GM18858 (cell line): Measurements from ENCODE around the gene MRPL3.

Experiments used
- ATAC-seq: cut with Tn5 transposase; IDR thresholded peaks from one replicate; pipeline ENCODE4 v1.9.1; 2021; ENCODE audit not compliant: unreplicated experiment

MRPL3 gene

DNA sequence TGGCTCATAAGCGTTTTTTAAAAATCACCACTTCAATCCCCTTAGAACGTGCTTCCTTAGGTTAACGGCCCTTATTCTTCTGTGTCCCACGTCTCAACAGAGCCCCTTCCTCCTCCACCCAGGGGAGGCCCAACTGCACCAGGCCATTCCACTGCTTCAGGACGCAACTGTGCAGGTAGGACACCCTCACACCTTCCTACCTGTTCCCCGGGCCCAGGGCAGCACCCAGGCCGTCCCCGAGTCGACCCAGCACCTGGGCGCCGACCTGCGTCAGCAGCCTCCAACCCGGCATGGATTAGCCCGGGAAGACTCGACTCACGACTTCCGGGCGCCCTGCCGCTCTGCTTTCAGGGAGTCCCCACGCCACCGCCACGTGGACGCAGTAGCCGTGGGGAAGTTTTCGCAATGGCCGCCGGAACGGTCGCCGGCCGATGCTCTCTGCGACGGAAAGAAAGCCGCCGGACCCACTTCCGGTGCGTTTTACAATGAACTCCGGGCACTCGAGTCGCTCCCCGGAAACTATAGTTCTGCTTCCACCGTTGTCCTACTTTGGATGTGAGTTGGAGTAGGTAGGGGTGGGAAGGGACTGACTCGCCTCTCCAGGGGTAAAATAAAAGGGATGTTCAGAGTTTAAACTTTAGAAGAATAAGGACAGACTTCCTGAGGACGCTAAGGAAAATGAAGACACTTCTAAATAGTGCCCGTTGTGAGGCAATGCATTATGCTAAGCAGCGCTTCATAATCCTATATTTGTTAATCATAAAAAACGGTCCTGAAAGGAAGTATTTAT, at the start of gene MRPL3:
Gene MRPL3 (minus strand): TSS at position 442 of the 790 bp plus-strand sequence. CDS start 150 bp downstream, at position 292.
- peak; percentile 89 for ATAC-seq

DNA sequence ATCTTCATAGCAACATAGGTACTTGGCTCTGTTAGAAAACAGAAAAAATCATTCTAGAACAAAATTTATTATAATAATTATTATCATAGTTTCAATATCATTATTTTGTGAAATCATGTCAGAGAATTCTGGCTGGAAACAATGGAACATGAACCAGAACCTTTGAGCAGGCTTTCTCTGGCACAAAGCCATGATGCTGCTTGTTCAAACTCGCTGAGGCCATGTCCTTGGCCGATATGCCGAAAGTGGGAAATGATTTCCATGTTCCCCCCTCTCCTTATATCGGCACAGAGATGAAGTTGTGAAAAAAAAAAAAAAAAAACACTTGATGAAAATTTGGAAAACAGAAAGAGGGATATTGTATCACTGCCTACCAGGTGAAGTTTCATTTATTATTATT, 49.0 kb upstream of the MRPL3 start:
- no peak for ATAC-seq

DNA sequence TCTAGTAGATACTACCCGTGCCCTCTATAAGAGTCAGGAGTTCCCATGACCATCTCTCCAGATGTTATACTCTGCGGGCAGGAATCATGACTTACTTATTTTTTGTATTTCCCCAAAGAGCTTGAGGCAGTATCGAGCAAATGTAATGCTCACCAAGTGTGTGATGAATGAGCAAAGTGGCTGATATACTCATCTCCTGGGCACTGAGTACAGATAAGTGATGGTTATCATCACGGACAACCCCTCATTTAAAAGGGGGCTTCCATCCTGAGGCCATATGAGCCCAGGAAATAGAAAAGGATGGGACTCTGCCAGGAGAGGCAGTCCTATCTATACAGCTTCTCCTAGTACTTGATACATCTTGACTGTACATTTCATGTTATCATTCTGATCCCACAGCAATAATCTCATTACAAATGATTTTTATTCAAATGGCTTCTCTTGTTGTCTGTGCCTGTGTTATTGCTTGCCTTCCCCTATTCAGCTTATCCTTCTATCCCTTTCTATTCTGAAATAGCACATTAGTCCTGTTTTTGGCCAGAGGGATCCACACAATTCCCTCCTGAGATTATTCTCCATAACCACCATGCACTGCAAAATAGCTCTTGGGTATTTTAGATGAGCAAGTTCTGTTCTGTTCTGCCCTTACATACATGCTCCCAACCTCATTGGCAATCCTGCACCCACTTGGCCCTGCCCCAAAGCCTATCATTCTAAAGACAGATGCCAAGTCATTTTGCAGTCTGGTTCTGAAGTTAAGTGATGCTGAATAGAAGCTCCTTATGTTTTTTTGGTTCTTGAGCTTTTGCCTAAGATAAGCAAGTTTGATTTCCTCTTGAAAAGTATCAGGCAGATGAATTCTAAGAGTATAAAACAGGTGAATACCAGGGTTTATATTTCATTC, 48.0 kb upstream of the MRPL3 start:
- ATAC-seq: no peak

DNA sequence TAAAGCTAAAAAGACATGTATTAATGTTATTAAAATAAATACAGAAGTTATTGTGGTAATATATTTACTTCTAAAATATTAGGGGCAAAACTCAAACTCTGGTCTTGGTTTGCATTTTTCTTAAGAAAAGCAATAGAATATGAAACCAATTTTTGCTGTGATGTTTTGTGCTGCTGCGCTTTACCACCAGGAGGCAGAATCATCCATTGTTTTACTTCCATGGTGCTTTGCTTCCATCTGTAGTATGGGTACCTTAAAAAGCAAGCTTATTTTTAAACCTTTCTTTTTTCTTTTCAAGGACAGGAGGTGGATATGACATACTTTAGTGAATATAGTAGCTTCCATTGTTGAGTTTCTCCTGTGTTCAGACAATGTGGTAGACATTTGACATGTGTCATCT, 46.6 kb upstream of the MRPL3 start:
- no peak for ATAC-seq

DNA sequence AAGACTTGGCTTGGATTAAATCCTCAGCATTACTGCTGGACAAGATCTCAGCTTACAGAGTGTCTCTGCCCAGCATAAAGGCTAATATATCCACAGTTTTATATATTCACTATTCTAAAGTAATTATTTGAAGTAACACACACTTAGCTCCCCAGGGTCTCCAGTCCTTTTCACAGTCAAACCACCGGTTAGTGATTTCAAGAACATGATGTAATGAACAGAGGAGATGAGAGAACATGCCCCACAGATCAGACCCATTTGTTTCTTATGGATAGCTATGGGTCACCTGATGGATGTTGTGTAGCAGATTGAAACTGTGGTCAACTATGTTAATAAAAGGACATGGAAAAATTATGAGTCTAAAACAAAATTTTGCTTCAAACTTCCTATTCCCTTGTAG, 44.8 kb upstream of the MRPL3 start:
- no peak for ATAC-seq

DNA sequence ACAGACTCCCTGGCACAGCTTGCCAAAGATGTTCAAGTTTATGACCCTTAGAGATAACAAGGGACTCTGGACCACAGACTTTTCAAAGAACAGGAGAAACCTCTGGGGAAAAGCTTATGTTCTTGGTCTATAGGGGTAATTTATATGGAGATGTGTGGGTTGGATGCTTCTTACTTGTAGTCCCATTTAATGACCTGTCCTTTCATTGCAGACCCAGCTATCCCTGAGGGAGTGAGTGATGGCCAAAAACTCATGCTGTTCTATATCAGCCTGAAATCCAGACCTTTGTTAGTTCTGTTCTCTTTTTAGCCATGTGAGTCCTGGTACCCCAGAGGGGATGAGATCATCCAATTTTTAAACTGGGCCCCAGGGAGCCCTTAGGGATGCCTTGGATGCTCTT, 43.7 kb upstream of the MRPL3 start:
- no peak for ATAC-seq

DNA sequence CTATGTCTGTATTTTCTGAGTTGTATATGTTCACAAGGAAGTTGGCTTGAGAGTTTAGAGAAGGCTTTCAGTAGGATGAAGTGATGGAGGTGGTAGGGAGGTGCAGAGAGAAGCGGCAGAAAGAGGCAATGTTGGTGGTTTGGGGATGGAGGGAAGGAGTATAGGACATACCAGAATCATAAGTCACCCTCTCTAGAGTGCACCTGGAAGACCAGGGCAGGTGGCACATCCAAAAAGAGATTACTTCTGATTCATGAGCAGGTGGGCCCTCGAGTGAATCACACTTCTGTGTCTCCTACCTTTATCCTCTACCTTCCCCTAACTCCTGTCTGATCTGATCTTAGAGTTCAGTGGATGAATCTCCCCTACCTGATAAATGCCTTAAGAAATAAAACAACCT, 41.8 kb upstream of the MRPL3 start:
- no peak for ATAC-seq

DNA sequence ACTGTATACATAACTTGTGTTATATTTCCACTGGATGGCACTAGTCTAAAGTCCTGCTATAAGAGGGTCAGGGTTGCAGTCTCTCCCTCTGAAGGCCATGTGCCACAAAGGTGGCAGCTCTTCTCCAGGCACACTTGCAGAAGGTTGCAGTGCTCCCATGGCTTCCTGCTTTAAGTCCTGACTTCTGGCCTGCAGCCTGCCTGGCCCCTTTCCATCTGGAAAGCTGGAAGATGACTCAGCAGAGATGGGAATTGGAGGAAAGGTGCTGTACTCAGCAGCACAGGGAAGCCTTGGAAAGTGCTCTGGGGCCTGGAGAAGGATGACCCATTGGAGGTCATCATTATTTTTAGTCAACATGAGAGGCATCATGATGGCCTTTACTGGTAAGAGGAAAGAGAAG, 40.9 kb upstream of the MRPL3 start:
- ATAC-seq: no peak

DNA sequence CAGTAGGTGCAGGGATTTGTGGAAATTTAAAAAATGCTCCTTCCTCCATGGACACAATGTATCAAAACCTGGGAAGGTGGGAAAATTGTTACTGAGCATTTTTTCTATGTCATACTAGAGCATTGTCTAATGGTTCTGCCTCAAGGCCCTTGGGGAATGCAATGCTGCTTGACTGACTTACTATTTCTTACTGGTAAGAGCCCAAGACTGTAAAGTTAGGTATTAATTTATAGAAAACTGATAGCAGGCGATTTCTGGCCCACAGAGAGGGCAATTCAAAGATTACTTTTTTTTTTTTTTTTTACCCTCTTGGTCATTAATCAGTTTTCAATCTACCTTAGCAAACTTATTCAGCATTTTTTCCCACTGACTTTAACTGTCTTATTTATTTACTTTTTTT, 38.5 kb upstream of the MRPL3 start:
- no peak for ATAC-seq

DNA sequence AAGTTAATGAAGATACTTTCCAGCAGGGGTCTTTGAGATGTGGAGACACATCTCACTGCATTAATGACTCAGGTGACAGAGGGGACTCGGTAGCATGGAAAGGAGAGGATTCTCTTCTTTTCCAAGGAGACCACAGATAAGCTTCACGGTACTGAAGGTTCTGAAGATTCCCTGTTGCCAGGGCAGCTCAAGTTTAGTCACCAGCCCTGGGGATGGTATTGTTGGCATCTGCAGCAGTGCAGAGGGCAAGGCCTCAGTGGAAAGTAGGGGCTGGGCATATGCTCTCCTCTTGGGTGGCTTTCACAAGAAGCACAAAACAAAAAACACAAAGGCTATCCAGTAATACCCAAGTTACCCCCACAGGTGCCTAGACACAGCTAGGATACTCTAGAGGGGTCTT, 38.0 kb upstream of the MRPL3 start:
- ATAC-seq: no peak

DNA sequence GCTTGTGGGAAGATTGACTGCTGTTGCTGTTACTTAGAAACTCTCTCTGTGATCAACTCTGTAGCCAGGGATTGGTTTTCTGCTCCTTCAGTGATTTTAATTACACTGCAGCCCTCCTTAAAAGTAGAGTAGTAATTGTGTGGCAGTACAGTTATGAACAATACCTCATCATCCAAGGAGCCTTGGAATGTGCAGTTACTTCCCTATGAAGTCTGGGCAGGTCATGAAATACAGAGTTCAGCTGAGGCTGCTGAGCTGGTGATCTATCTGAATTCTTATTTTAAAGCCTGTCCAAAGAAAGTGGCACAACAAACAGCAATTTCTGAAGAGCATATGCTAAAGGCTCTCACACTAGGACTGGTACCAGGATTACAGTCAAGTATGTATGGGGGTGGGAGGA, 37.4 kb upstream of the MRPL3 start:
- ATAC-seq: no peak

DNA sequence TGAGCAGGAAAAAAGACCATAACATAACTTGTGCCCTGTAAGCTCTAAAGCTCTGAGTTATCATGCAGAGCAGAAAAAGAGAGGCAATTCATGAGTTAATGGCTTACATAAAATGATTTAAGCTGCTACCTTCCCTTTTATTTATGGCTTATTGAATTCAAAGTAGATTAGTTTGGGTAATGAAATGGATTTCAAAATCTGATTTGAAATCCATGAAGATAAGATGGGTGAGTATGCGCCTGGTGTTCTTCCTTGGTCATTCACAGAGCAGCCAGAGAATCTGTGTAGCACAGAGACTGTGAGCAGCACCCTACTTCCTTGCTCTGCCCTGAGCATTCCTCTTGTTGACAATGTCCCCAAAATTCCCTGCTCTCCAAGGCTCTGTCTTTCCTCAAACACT, 36.2 kb upstream of the MRPL3 start:
- no peak for ATAC-seq

DNA sequence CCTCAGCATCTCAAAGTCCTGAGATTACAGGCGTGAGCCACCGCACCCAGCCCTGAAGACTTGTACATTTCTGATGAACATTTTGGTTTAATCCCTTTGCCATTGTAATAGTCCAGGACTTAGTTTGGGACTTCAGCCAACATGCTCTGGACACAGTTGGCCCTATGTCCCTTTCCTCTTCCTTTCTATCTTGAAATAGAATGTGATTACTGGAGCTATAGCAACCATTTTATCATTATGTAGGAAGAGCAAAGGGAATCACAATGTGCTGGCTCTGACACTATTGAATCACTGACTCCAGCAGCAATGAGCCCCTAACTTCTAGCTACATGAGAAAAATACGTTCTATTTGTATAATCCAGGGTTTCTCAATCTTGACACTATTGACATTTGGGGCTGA, 34.8 kb upstream of the MRPL3 start:
- ATAC-seq: no peak

DNA sequence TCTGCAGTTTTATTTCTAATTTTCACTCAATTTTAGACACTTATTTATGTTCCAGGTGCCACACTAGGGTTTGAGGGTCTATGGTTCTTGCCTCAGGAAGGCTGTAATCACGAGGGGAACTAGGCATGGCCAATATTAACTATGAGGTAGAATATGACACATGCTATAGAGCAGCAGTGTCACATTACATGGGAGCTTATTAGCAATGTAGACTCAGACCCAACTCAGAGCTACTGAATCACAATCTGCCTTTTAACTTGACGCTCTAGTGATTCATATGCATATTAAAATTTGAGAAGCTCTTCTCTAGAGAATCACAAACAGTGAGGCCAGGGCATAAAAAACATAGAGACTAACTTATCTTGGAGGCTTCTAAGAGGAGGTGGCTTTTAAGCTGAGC, 32.8 kb upstream of the MRPL3 start:
- no peak for ATAC-seq

DNA sequence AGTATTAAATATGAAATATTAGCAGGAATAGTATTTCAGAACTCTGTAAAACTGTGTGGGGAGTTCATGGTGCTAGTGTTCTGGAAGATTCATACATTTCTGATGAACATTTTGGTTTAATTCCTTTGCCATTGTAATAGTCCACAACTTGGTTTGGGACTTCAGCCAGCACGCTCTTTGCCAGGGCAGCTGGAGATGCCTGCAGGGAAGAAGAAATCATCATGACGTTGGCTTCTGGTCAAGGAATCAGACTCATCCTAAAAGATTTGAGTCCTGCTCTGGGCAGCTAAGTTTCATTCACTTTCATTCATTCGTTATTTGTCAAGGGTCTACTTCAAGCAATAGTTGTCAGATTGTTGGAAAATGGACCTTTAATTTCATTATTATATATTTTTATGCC, 32.4 kb upstream of the MRPL3 start:
- no peak for ATAC-seq

DNA sequence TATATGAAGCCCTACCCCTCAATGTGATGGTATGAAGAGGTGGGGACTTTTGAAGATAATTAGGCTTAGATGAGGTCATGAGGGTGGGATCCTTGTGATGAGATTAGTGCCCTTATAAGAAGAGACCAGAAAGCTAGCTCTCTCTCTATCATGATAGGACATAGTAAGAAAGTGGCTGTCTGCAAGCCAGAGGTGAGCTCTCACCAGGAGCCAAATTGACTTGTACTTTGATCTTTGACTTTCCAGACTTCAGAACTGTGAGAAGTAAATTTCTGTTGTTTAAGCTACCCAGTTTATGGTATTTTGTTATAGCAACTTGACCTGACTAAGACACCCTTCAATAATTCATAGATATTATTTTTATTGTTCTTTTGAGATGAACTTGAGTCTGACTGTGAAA, 29.9 kb upstream of the MRPL3 start:
- no peak for ATAC-seq

DNA sequence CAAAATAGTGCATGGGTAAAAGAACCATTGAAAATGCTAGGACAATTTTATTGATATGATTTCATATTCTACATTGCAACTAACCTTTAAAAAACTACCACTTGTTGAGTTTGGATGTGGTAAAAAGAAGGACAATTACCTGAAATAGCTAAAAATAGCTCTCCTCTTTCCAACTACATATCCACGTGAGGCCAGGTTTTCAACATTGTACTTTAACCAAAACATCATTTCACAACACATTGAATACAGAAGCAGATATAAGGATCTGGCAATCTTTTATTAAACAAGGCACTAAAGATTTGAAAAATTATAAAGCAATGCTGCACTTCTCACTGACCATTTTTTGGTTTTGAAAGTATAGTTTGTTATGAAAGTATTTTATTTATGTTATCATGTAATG, 28.1 kb upstream of the MRPL3 start:
- no peak for ATAC-seq

DNA sequence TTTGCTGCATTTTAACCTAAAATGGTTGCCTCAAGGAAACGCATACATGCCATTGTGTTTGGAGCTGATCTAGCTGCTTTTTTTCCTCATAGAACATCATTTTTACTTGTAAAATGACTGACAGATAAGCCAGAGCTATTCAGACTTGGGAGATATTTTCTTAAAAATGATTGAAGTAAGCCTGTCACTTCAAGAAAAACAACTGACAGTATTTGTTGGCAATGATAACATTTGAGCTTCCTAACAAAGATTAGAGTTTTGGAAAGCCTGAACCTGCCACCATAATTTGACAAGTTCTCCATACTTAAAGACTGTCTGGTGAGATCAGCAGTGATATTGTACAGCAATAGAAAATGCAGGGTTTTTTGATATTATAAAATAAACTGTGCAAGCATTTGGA, 27.6 kb upstream of the MRPL3 start:
- ATAC-seq: no peak

DNA sequence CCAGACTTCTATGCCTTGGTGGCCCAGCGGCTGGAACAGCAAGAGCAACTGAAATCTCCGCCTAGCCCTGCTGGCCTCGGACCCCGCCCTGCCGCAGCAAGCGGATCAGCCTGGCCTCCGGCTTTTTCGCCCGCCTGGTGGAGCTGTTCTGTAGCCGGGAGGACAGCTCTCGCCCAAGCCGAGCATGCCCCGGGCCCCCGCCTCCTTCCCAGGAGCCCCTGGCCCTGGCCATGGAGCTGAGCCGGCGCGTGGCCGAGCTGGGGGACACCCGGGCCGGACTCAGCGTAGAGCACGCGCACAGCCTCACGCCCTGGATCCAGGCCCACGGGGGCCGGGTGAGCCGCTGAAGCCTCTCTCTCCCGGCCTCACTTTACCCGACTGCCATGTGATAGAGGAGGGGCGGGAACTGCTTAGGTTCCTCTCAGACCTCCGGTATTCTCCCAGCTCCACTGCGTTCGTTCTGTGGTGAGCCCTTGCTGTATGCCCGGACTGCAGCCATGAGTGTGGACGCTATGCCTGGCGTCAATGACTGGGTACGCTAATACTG, 24.1 kb upstream of the MRPL3 start:
- ATAC-seq: no peak

DNA sequence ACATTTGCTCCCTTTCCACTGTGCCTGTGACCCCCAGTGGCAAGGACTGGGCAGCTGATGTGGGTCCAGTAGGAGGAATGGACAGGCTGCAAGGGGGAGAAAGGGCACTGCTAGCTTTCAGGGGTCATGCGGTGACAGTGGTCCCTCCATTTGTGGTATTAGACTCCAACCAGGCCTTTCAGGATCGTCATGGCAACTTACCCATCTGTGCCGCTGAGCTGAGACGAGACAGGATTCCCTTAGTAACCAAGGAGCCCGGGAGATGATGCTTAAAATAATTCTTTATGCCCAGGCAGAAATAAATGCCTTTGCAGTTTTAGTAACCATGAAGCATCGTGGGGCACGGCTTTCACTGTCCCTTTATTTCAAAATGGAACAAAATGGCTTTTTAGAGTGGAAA, 15.9 kb upstream of the MRPL3 start:
- no peak for ATAC-seq

DNA sequence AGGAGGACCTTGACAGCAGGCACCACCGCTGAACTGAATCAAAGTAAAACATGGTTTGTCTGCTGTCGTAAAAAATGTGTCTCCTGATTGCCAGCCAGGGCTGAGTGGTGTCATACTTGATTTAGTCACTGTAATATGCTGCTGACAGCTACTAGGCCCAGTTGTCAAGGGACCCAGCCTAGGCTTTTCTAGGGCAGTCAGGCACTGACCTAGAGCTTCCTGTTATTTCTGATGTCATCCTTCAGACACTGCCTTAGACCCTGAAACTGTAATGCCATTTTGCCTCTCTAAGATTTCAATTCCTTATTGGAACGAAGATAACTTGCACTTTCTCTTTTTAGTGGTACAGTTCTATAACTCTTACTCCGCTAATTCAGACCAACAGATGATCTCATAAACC, 2.6 kb upstream of the MRPL3 start:
- no peak for ATAC-seq

DNA sequence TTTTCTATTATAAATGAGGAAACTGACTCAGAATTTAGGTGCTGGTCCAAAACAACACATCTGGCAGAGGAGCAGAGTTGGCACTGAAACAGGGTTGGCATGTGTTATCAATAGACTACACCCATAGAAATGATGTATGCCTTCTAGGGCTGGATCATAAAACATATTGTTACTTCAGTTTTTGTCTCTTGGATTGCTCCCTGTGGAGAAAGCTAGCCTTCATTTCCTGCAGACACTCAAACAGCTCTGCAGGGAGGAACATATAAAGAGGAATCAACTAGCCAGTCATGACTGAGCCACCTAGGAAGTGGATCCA, 507 bp upstream of the MRPL3 start:
- ATAC-seq: peak; percentile 10
